CD14-positive monocyte (primary cell): ENCODE measurements around the gene LYRM7. TPM values are rescaled to one million over a fixed set of nuclear protein-coding genes. Genes with fewer than 3 reads are reported as not detected.

Experiments used
- DNase-seq, 3 donors: peaks; one replicate each; pipeline ENCODE4 v3.0.0-alpha.2; 2011 to 2022
- H2AFZ ChIP-seq: 2 replicates; pipeline ENCODE4 v1.6.0; 2012; ENCODE audit warnings: mild to moderate bottlenecking, low read depth, low read length, inconsistent platforms; ENCODE audit not compliant: insufficient read depth, poor library complexity, severe bottlenecking
- H3K27ac ChIP-seq, 2 donors: 1 replicate in 1 of 2; 2 replicates in 1 of 2; pipeline ENCODE4 v1.5.1; 2012 to 2013; ENCODE audit warnings: low read length in 2 of 2, control low read depth in 1 of 2, inconsistent platforms in 1 of 2, low read depth in 1 of 2, mild to moderate bottlenecking in 1 of 2
- H3K27me3 ChIP-seq, 2 donors: one replicate each; pipeline versions ENCODE4 v1.6.0 to v1.6.1; 2011 to 2013; ENCODE audit warnings: low read length in 2 of 2; ENCODE audit not compliant: control insufficient read depth in 2 of 2, insufficient read depth in 2 of 2
- H3K36me3 ChIP-seq, 2 donors: replicated peaks in 1 of 2; 1 replicate in 1 of 2; 2 replicates in 1 of 2; pipeline versions ENCODE4 v1.5.1 to v1.6.1; 2012 to 2013; ENCODE audit warnings: low read length in 2 of 2, control low read depth in 1 of 2, inconsistent platforms in 1 of 2, mild to moderate bottlenecking in 1 of 2; ENCODE audit not compliant: insufficient read depth in 2 of 2, control insufficient read depth in 1 of 2
- H3K4me1 ChIP-seq, 2 donors: 1 replicate in 1 of 2; 2 replicates in 1 of 2; pipeline versions ENCODE4 v1.5.1 to v1.6.1; 2012 to 2013; ENCODE audit warnings: low read length in 2 of 2, control low read depth in 1 of 2, inconsistent platforms in 1 of 2, mild to moderate bottlenecking in 1 of 2, moderate library complexity in 1 of 2; ENCODE audit not compliant: insufficient read depth in 2 of 2, control insufficient read depth in 1 of 2
- H3K4me2 ChIP-seq: replicated peaks from 2 replicates; pipeline ENCODE3; 2012; ENCODE audit warnings: low read length, moderate library complexity, mild to moderate bottlenecking; ENCODE audit not compliant: poor library complexity, severe bottlenecking; ENCODE audit errors: extremely low read depth
- H3K4me3 ChIP-seq, 3 experiments: fragments of 200-600 bp in 1 of 3; sonication (generic) in 1 of 3; replicated peaks in 1 of 3; 1 replicate in 2 of 3; 2 replicates in 1 of 3; pipeline ENCODE4 v1.5.1; 2011 to 2013; ENCODE audit warnings: low read length in 3 of 3, mild to moderate bottlenecking in 3 of 3, control low read depth in 2 of 3, low read depth in 2 of 3, inconsistent platforms in 1 of 3, moderate library complexity in 1 of 3
- H3K79me2 ChIP-seq: 2 replicates; pipeline ENCODE4 v1.6.0; 2012; ENCODE audit warnings: mild to moderate bottlenecking, control low read depth, inconsistent platforms, low read length, moderate library complexity; ENCODE audit not compliant: insufficient read depth
- H3K9ac ChIP-seq: 2 replicates; pipeline ENCODE4 v1.6.0; 2017; ENCODE audit warnings: low read length, mild to moderate bottlenecking; ENCODE audit not compliant: insufficient read depth, poor library complexity, severe bottlenecking
- H3K9me3 ChIP-seq, 2 donors: replicated peaks in 1 of 2; 1 replicate in 1 of 2; 2 replicates in 1 of 2; pipeline versions ENCODE4 v1.5.1 to v1.6.1; 2012 to 2013; ENCODE audit warnings: low read length in 2 of 2, control low read depth in 1 of 2; ENCODE audit not compliant: control insufficient read depth in 1 of 2, insufficient read depth in 1 of 2
- H4K20me1 ChIP-seq: 2 replicates; pipeline ENCODE4 v1.6.0; 2012; ENCODE audit warnings: mild to moderate bottlenecking, low read length, control low read depth, moderate library complexity; ENCODE audit not compliant: insufficient read depth
- H3K27ac Mint-ChIP-seq, 7 donors: one replicate each; pipeline ENCODE4 v1.8.0; 2020; ENCODE audit warnings: mild to moderate bottlenecking in 7 of 7, mixed read lengths in 7 of 7, moderate library complexity in 6 of 7, inconsistent platforms in 2 of 7
- H3K27me3 Mint-ChIP-seq, 3 donors: one replicate each; pipeline ENCODE4 v1.8.0; 2021 to 2022; ENCODE audit warnings: low read depth in 3 of 3, mild to moderate bottlenecking in 3 of 3, mixed read lengths in 3 of 3, moderate library complexity in 3 of 3, inconsistent platforms in 1 of 3
- H3K36me3 Mint-ChIP-seq, 2 donors: one replicate each; pipeline ENCODE4 v1.8.0; 2020; ENCODE audit warnings: mixed read lengths in 2 of 2, inconsistent platforms in 1 of 2, mild to moderate bottlenecking in 1 of 2
- H3K4me1 Mint-ChIP-seq: one replicate; pipeline ENCODE4 v1.8.0; 2020; ENCODE audit warnings: mild to moderate bottlenecking, mixed read lengths
- H3K4me3 Mint-ChIP-seq, 2 donors: one replicate each; pipeline ENCODE4 v1.8.0; 2020; ENCODE audit warnings: mild to moderate bottlenecking in 2 of 2, mixed read lengths in 2 of 2, moderate library complexity in 1 of 2
- H3K9me3 Mint-ChIP-seq, 7 donors: one replicate each; pipeline ENCODE4 v1.8.0; 2020 to 2022; ENCODE audit warnings: mixed read lengths in 7 of 7, mild to moderate bottlenecking in 6 of 7, moderate library complexity in 6 of 7, inconsistent platforms in 2 of 7
- WGBS: methylation state at CpG from one replicate; pipeline ENCODE4 v1.1.5; 2013; ENCODE audit warnings: missing lambda C conversion rate; ENCODE audit not compliant: insufficient coverage; 5-methylcytosine and 5-hydroxymethylcytosine counted together
- intact Hi-C, 2 donors: fragments of 100-400 bp; cut with micrococcal nuclease; formaldehyde crosslinking; loops; one replicate each; pipeline versions ENCODE4 v1.15.0 to v1.15.1; 2023
- polyA plus RNA-seq, 3 donors: library from polyadenylated mRNA; depleted of rRNA in 1 of 3; unstranded in 2 of 3; stranded (reverse) in 1 of 3; fragments of 300-500 nt in 2 of 3; fragments of >200 nt in 1 of 3; fragmentation: Illumina TruSeq in 2 of 3; gene quantifications; 1 replicate in 2 of 3; 2 replicates in 1 of 3; pipeline ENCODE4 v1.2.3, GENCODE V29; 2012 to 2021
- TF ChIP-seq, protein P1 (sequence below): fragments of 200-600 bp; IDR thresholded peaks from one replicate; pipeline ENCODE4 v1.8.0; 2022; ENCODE audit warnings: antibody characterized with exemption, mild to moderate bottlenecking

The LYRM7 gene
- polyA plus RNA-seq, 3 donors, result 3.1 to 3.7 (median 3.2) TPM

GRCh38 chr5:131210151-131210510, 39.4 kb downstream of the LYRM7 start:
- intact Hi-C loops, result loop anchor here (5.0 kb wide), 1 partner anchor 42 kb away; no protein-coding TSS in a partner anchor
- H3K4me2 ChIP-seq, result peak overlapping the region; percentile 49
- no peaks in the 10 kb centered on the region for H3K27me3 ChIP-seq
- no peaks in the 10 kb centered on the region for H3K36me3 ChIP-seq
- Mint-ChIP-seq H3K4me3 (peak overlapping the region; percentile 40 to 57), H3K4me1 (peaks cover 68% of the 10 kb centered on the region), H3K27me3 (no peaks in the 10 kb centered on the region), H3K27ac (peak overlapping the region; percentile 90 to 97 (median 96)), H3K9me3 (no peaks in the 10 kb centered on the region), H3K36me3 (peaks cover 0 to 2% of the 10 kb centered on the region in 2 donors)
- peak overlapping the region; percentile 23 for H3K9ac ChIP-seq
- H3K4me1 ChIP-seq, result peaks cover 63 to 64% of the 10 kb centered on the region in 2 donors
- peak overlapping the region in 1 of 3 experiments; percentile 47 for H3K4me3 ChIP-seq
- no peaks in the 10 kb centered on the region for H4K20me1 ChIP-seq
- H3K79me2 ChIP-seq, result peaks cover 9% of the 10 kb centered on the region
- TF ChIP-seq, protein P1, sequence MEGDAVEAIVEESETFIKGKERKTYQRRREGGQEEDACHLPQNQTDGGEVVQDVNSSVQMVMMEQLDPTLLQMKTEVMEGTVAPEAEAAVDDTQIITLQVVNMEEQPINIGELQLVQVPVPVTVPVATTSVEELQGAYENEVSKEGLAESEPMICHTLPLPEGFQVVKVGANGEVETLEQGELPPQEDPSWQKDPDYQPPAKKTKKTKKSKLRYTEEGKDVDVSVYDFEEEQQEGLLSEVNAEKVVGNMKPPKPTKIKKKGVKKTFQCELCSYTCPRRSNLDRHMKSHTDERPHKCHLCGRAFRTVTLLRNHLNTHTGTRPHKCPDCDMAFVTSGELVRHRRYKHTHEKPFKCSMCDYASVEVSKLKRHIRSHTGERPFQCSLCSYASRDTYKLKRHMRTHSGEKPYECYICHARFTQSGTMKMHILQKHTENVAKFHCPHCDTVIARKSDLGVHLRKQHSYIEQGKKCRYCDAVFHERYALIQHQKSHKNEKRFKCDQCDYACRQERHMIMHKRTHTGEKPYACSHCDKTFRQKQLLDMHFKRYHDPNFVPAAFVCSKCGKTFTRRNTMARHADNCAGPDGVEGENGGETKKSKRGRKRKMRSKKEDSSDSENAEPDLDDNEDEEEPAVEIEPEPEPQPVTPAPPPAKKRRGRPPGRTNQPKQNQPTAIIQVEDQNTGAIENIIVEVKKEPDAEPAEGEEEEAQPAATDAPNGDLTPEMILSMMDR, result no peak
- H2AFZ ChIP-seq, result no peak overlapping the region
- no peaks in the 10 kb centered on the region for H3K9me3 ChIP-seq
- DNase-seq, result peak in 1 of 3 donors; percentile 30
- H3K27ac ChIP-seq, result peak overlapping the region; percentile 78 to 83

GRCh38 chr5:131211669-131212068, 40.9 kb downstream of the LYRM7 start:
- Histone ChIP-seq H3K79me2 (peaks cover 9% of the 10 kb centered on the region), H3K4me1 (peaks cover 58% of the 10 kb centered on the region in 2 donors), H3K27me3 (no peaks in the 10 kb centered on the region), H3K27ac (peak overlapping the region; percentile 78 to 83), H2AFZ (no peak overlapping the region), H3K36me3 (no peaks in the 10 kb centered on the region), H3K9ac (no peak overlapping the region), H3K4me2 (no peak overlapping the region), H3K9me3 (no peaks in the 10 kb centered on the region), H3K4me3 (peak overlapping the region in 1 of 3 experiments; percentile 25), H4K20me1 (no peaks in the 10 kb centered on the region)
- DNase-seq, result no peak
- 100% methylated on average over 1 of the region's 5 CpGs for WGBS
- Mint-ChIP-seq H3K27ac (peak overlapping the region; percentile 73 to 96 (median 93)), H3K4me3 (no peak overlapping the region), H3K4me1 (peaks cover 58% of the 10 kb centered on the region), H3K9me3 (no peaks in the 10 kb centered on the region), H3K27me3 (no peaks in the 10 kb centered on the region), H3K36me3 (peaks cover 0 to 2% of the 10 kb centered on the region in 2 donors)
- TF ChIP-seq, protein P1, result no peak
- intact Hi-C loops, result loop anchor here (5.0 kb wide), 1 partner anchor 41 kb away; no protein-coding TSS in a partner anchor
